HG03558 (cell line): Measurements from ENCODE around the gene NDNF.

Source experiments
- ATAC-seq: cut with Tn5 transposase; IDR thresholded peaks from one replicate; pipeline ENCODE4 v1.9.1; 2021; ENCODE audit warnings: moderate number of reproducible peaks; ENCODE audit not compliant: unreplicated experiment; ENCODE audit errors: extremely low read depth

Gene NDNF, protein sequence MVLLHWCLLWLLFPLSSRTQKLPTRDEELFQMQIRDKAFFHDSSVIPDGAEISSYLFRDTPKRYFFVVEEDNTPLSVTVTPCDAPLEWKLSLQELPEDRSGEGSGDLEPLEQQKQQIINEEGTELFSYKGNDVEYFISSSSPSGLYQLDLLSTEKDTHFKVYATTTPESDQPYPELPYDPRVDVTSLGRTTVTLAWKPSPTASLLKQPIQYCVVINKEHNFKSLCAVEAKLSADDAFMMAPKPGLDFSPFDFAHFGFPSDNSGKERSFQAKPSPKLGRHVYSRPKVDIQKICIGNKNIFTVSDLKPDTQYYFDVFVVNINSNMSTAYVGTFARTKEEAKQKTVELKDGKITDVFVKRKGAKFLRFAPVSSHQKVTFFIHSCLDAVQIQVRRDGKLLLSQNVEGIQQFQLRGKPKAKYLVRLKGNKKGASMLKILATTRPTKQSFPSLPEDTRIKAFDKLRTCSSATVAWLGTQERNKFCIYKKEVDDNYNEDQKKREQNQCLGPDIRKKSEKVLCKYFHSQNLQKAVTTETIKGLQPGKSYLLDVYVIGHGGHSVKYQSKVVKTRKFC

DNA sequence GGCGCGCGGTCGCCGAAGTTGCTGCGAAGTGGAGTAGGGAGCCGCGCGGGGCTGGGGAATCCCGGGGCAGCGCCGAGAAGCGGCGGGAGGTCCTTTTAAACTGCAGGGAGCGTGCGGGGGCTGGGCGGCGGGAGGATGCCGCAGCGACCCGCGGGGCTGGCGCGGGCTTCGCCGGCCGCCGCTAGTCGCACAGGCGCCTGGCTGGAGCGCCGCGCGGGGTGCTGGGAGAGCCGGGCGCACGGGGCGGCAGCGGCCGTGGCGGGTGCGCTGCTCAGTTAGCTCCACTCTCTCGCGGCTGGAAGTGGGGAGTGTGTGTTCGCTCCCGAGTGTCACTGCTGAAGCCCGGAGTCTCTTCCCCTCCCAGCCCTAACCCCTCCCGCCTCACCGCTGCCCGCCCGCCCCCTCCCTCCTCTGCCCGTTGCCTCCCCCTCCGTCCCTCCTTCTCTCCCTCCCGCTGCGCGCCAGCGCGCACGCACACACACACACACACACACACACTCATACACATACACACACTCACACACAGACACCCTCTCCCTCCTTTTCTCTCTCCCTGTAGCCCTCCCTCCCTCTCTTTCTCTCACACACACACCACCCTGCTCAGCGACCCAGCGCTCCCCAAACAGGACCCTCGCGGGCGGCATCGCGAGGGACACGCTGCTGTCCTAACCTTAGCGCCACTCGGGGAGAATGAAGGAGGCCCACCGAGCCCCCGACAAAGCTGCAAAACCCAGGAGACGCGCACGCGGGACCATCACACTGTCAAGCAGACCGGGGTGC is at the start of gene NDNF:
NDNF (minus strand) TSS at position 312 of the 780 bp plus-strand sequence. CDS start 26,698 bp downstream, outside the sequence.
- ATAC-seq: no peak

DNA sequence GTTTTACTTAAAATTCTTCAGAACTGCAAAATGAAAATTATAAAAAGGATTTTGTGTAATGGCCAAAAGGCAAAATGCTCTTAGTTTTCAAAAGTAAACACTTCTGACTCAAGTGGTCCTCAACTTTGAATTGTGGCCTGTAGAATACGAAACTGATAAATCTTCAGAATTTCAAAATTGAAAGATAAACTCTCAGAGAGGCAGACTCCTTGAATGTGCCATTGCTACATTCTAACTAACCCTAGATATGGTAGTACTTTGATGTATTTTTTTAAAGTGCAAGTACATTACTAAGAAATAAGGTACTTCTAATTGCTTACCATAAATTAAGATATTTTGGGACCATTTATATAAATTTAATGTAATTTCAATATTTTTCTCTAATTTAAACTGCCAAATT is 47.4 kb upstream of the NDNF start:
- no peak for ATAC-seq

DNA sequence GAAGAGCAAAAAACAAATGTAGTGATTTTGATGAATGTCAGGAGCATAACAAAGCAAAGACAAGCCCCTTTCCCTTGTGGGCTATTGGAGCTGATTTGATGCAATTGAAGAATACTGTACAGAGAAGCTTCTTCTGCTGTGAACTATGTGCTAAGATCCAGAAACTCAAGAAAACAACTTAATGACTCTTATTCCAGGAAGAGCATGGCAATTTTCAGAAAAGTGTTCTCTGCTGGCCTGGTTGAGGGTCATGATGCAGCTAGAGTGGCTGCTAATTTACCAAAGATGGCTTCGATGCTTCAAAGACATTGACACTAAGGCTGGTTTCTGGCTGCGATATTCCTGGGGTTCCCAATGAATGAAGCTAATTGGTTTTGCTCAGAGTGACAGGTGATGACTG is 46.0 kb upstream of the NDNF start:
- no peak for ATAC-seq

DNA sequence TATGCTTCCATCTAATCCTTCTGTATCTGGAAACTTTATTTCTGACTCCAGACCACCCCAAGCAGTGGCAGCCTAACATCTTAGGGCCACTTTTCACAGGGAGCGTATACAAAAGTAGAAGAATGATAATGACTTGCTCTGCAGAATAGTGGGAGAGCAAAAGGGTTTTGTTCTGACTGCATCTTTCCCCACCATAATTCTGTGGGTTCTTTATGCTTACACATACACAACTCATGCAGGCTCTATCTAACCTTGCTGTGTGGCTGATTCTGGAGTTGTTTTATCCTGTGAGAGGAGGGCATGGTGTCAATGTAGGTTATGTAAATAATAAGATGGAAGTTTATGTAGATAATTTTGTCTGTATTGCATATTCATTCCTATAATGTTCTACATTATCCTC is 42.4 kb upstream of the NDNF start:
- ATAC-seq: no peak

DNA sequence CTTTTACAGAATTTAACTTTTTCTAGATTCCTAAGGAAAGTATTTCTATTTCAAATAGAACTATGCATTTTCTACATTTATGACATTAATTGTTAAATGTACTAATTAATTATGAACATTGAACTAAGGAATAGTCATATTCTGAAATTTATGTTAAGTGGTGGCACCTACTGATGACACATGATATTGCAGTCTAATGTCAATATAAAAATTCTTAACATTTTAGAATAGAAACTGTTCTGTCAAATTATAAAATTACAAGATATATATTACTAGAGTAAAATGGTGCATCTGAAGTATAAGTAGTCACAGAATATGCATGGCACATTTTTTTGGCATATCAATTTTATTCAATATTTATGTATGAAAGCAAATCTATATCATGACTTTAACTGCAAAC is 40.2 kb upstream of the NDNF start:
- no peak for ATAC-seq

DNA sequence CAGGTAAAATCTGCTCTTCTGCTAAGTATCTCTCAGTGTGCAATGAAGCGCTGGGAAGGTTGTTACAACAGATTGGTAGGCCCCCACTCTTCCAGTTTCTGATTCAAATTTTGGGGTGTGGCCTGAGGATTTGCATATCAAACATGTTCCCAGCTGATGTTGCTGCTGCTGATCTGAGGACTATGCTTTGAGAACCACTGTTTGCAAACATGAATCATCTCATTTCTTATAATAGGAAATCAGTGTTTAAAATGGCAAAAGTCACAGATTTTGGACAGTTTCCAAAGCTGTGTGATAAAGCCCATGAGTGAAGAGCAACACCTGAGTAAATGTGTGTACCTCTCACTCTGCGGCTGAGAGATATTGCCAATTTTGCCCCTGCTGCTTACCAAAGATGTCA is 36.2 kb upstream of the NDNF start:
- no peak for ATAC-seq

DNA sequence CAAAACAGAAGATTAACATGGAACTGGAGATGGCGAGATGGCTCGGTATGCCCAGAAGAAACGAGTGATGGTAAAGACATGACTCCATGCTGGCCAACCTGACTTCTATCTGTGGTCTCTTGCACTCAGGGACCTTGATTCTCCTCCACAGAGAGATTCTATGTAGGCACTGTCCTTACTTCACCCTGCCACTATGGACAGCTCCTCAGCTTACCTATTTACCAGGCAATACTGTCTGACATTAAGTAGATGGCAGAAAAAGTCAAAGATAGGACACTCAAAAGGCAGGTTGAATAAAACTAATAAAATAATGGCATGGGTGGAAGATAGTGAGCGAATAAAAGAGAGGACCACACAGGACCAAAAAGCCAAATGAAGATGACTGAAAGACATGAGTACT is 35.2 kb upstream of the NDNF start:
- no peak for ATAC-seq

DNA sequence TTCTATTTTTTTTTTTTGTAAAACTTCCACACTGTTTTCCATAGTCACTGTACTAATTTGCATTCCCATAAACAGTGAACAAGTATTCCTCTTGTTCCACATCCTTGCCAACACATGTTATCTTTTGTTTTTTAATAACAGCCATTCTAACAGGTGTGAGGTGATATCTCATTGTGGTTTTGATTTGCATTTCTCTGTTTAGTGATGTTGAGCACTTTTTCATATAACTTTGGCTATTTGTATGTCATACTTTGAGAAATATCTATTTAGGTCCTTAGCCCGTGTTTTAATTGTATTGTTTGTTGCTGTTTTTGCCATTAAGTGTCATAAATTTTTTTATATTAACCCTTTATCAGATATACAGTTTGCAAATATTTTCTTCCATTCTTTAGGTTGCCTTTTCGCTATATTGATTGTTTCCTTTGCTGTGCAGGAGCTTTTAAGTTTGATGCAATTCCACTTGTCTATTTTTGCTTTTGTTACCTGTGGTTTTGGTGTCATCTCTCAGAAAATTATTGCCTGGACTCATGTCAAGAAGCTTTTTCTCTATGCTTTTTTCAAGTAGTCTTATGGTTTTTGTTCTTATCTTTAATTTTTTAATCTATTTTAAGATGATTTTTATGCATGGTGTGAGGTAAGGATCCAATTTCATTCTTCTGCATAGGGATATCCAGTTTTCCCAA is 27.9 kb upstream of the NDNF start:
- no peak for ATAC-seq

DNA sequence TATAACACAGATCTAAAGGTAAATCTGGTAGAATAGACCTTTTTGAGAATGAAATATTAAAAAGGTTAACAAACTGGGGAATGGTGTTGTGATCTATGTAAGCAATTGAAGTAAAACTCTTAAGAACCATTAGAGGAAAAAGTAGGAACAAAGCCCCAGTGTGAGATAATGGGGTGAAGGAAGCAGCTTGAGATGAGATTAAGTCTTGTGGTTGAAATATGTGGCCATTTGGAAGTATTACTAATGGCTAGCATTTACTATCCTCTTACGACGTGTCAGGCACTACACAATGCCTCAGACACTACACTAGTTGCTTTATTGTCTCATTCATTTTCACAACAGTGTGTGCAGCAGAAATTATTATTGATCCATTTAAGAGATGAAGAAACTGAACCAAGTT is 25.9 kb upstream of the NDNF start:
- ATAC-seq: no peak

DNA sequence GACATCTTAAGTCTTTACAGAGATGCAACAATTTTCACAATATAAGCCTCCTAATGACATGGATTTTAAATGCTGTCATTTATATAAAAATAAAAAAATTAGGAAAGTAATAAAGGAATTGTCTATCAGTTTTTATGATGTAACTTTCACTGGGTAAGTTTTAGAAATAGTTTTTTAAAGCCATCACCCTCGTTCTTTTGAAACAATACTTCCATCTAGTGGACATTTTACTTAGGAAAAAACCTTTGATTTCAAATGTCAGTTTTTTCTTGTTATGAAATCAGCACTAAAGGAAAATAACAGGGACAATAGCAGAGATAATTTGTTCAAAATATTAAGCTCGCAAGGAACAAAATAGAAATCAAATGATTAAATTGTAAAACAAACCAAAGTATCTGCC is 24.3 kb upstream of the NDNF start:
- ATAC-seq: no peak

DNA sequence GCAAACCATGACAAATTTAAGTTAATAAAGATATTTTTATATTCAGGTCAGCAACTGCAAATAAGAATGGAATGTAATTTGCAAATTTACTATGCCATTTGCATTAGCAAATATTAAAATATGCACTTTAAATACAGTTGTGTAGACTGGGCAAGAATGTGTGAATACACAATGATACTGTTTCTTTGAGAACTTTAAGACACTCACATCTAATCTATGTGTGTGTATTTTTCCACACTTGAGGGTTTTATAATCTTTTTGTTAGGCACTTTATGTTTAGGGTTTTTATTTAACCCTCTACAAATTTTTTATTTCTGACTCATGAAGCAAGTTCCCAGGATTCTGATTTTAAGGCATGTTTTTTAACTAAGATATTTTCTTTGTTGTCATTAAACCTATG is 23.9 kb upstream of the NDNF start:
- no peak for ATAC-seq

DNA sequence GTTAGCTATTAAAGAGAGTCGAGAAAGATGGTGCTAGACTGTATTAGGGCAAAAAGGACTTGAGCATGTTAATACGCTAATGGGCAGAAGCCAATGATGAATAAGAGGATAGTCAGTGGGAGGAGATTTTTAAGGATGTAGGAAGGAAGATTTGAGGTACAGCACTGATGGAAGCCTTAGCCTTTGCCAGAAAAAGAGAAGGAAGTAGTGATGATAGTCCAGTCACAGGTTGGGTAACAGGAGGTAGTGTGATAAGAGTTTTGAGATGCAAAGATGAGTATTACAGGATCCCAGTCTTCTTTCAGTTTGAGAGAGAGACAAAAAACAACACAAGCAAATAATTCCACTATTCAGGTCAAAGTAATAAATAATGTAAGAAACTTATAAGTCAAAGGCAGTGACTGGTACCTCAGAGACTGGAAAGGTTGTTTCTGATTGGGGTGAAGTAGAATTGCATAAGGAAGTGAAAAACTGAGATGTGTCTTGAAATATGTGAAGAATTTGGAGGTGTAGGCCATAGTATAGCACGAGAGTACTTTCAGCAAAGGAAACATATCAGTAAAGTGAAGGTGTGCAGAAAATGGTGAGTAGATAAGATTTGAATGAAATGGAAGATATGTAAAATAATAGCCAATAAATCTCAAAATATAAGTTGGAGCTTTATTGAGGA is 22.1 kb upstream of the NDNF start:
- ATAC-seq: no peak

DNA sequence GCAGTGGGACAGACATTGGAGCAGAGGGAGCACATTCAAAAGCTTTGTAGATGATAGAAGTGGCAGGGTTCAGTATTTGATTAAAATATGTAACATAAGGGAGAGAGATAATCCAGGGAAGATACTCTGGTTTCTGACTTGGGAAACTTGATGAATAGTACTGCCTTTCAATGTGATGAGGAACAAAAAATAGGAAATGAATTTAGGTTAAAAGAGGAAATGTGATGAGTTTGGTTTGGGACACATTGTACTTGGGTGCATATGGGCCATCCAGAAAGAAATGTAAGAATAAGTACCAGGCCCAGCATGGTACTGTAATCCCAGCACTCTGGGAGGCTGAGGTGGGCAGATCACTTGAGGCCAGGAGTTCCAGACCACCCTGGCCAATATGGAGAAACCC is 20.9 kb upstream of the NDNF start:
- ATAC-seq: no peak

DNA sequence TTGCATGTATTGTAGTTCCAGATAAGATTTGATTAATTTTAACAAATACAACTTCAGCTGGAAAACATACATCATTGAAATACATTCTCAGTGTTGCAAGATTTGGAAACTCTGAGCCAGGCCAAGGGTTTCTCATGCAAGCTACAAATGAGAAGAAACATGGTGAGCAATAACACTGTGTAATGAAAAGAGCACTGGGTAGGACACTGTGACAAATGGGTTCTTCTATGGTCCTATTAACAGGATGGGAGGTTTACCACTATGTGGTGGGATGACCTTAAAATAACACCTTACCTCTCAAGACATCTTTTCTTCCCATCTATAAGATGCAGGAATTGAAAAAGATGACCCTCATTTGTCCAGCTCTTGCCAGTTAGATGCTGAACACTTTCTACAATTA is 19.6 kb upstream of the NDNF start:
- ATAC-seq: no peak

DNA sequence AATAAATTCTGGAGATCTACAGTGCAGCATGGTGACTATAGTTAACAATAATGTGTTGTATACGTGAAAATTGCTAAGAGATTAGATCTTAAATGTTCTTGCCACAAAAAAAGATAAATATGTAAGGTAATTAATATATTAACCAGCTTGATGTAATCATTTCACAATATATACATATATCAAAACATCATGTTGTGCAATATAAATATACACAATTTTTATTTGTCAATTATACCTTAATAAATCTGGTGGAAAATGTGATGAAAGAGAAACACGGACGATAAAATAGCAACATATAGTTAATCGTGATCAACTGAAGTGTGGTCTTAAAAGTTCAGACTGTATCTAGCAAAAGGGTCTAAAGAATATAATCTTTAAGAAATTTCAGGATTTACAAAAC is 16.5 kb upstream of the NDNF start:
- no peak for ATAC-seq

DNA sequence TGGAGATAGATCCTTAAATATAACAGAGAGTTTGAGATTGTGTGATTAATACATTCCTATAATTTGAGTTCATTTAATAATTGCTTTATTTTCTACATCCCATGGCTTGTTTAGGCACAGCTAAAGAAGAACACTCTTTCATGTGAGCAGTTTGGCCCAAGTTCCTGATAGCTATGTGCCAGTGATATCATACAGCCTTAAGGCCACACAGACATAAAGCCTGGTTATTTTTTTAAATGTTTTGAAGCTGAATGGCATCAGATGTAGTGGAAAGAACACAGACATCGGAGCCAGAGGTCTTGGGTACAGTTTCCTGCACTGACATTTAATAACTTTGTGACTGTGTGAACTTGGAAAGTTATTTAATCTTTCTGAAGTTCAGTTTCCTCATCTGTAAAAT is 7.0 kb upstream of the NDNF start:
- ATAC-seq: no peak

DNA sequence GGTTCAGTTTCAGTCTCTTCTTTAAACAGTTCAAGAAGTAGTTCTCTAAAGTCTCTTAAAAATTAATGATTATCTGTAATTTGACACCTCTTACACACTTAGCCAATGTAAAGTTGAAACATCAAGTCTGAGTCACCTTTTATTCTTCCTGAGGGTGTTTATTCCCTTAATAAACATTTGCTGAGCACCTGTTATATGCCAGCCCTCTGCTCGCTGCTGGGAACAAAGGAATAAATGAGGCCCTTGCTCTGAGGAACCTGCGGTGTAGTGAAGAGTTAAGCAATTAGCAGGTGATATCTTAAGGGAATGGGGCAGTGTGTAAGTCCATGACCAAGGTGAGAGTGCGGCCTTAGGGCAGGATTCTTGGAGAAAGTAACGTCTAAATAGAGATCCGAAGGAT is 5.2 kb upstream of the NDNF start:
- no peak for ATAC-seq

DNA sequence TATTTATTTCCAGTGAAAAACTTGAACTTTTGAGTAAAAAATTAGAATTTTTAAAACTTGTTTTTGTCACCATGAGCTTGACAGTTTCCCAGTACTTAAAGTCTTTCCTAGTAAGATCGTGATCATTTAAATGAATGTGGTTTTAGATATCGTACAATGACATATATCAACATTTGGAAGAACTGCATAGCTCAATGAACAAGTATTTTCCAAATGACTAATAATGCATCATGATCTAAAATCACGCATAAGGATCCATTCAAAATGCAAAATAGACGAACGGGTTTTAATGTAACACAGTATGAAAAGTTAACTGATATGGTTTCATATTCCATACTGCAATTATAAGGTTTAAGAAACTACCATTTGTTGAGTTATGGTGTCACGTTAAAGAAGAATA is 4.1 kb upstream of the NDNF start:
- no peak for ATAC-seq

DNA sequence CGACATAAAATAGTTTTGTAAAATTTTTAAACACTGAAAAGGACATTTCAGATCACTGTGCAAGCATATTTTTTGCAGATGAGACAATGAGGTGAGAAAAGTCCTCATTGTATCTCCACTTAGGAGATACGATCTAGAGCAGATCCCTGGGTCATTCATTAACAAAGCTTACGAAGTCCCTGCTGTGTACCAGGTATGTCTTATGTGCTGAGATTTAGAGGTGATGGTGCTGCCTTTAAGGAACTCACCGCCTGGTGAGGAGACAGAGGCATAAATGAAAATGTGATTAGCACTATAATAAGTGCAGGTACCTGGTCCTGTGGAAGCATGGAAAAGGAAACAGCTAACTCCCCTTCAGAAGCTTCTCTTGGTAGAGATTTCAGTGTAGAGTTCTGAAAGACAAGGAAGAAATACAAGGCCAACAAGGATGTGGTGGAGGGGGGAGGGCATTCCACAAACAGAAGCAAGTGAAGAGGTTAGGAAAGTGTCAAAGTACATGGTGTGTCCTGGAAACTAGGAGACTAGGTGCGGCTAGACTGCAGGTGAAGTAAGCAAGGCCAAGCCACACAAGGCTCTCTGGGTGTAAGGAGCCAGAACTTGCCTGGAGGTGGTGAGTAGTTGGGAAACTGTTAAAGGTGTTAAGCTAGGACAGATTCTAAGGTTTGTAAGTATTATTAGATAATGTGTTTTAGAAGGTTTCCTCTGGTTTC is 1.5 kb upstream of the NDNF start:
- no peak for ATAC-seq

DNA sequence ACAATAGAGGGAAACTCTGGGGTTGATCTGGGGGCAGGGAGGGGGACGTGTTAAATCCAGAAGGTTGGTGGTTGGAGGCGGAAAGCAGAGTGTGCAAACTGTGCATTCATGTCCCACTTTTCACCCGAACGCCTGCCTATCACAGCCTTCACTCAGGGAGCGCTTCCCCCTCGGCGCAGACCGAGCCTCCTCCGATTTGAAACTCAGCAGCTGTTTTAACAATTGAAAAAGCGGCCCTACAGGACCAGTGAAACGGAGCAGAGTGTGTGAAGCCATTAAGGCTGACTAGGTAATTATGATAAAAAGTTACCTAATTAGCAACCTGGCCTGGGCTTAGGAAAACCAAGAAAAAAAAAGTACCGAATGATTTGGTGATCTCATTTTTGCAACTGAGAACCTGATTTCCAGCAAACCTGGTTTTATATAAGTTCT is 685 bp upstream of the NDNF start:
- no peak for ATAC-seq
